Mesendoderm (in vitro differentiated cells): ENCODE measurements around the gene TBC1D19.

Source experiments
- DNase-seq: peaks from one replicate; pipeline ENCODE4 v3.0.0; 2013
- H2AK5ac ChIP-seq: 2 replicates; pipeline ENCODE4 v1.6.1; 2013; ENCODE audit warnings: low read length, inconsistent platforms
- H2BK120ac ChIP-seq: 2 replicates; pipeline ENCODE4 v1.6.1; 2013; ENCODE audit warnings: low read depth, mild to moderate bottlenecking, low read length, moderate library complexity, mixed read lengths
- H2BK15ac ChIP-seq: replicated peaks from 2 replicates; pipeline ENCODE4 v1.6.1; 2013; ENCODE audit warnings: low read depth, mild to moderate bottlenecking, moderate library complexity
- H2BK5ac ChIP-seq: 2 replicates; pipeline ENCODE4 v1.6.1; 2013; ENCODE audit warnings: low read length, inconsistent platforms
- H3K18ac ChIP-seq: 2 replicates; pipeline ENCODE4 v1.6.1; 2013; ENCODE audit warnings: mild to moderate bottlenecking, low read length, mixed read lengths
- H3K23ac ChIP-seq: one replicate; pipeline ENCODE4 v1.6.1; 2013; ENCODE audit warnings: low read length
- H3K27ac ChIP-seq: 2 replicates; pipeline ENCODE4 v1.5.1; 2013; ENCODE audit warnings: low read depth, mild to moderate bottlenecking, inconsistent platforms, low read length, moderate library complexity
- H3K27me3 ChIP-seq: 2 replicates; pipeline ENCODE4 v1.6.1; 2013; ENCODE audit warnings: low read length, control low read depth, mild to moderate bottlenecking, inconsistent platforms; ENCODE audit not compliant: insufficient read depth, poor library complexity
- H3K36me3 ChIP-seq: 2 replicates; pipeline ENCODE4 v1.6.1; 2013; ENCODE audit warnings: low read length, inconsistent platforms; ENCODE audit not compliant: control insufficient read depth, insufficient read depth
- H3K4ac ChIP-seq: one replicate; pipeline ENCODE4 v1.6.1; 2013; ENCODE audit warnings: low read depth, mild to moderate bottlenecking, low read length, moderate library complexity
- H3K4me1 ChIP-seq: 2 replicates; pipeline ENCODE4 v1.6.1; 2013; ENCODE audit warnings: low read depth, low read length, inconsistent platforms; ENCODE audit not compliant: control insufficient read depth
- H3K4me2 ChIP-seq: 2 replicates; pipeline ENCODE4 v1.6.1; 2013; ENCODE audit warnings: low read length
- H3K4me3 ChIP-seq: 2 replicates; pipeline ENCODE4 v1.5.1; 2013; ENCODE audit warnings: mild to moderate bottlenecking, low read length
- H3K56ac ChIP-seq: one replicate; pipeline ENCODE4 v1.6.1; 2013; ENCODE audit warnings: low read length
- H3K79me1 ChIP-seq: 2 replicates; pipeline ENCODE4 v1.6.1; 2013; ENCODE audit warnings: low read length, inconsistent platforms
- H3K79me2 ChIP-seq: 2 replicates; pipeline ENCODE4 v1.6.1; 2013; ENCODE audit warnings: mild to moderate bottlenecking, low read length; ENCODE audit not compliant: control insufficient read depth, insufficient read depth
- H3K9ac ChIP-seq: 2 replicates; pipeline ENCODE4 v1.6.1; 2013; ENCODE audit warnings: low read length, inconsistent platforms
- H4K5ac ChIP-seq: one replicate; pipeline ENCODE4 v1.6.1; 2013; ENCODE audit warnings: low read length
- H4K8ac ChIP-seq: one replicate; pipeline ENCODE4 v1.6.1; 2013; ENCODE audit warnings: low read depth, mild to moderate bottlenecking, control low read depth, low read length, moderate library complexity
- WGBS: extraction: QIAGEN DNeasy Blood & Tissue Kit; methylation state at CpG from one replicate; pipeline ENCODE4 v1.1.7; 2013; ENCODE audit warnings: low lambda C conversion rate, missing lambda C conversion rate; ENCODE audit not compliant: insufficient coverage; ENCODE audit errors: extremely low coverage; 5-methylcytosine and 5-hydroxymethylcytosine counted together

Gene TBC1D19

GRCh38 chr4:26763648-26764047 is 179.8 kb downstream of the TBC1D19 start:
- Histone ChIP-seq H3K9ac (no peak overlapping the region), H2BK120ac (no peak overlapping the region), H3K27ac (no peak overlapping the region), H3K79me2 (no peaks in the 10 kb centered on the region), H3K4me2 (no peak overlapping the region), H3K4me1 (no peaks in the 10 kb centered on the region), H3K4me3 (no peak overlapping the region), H2AK5ac (no peak overlapping the region), H3K23ac (no peak overlapping the region), H4K8ac (no peak overlapping the region), H3K4ac (no peak overlapping the region), H3K36me3 (no peaks in the 10 kb centered on the region), H2BK5ac (no peak overlapping the region), H3K18ac (no peak overlapping the region), H4K5ac (no peak overlapping the region), H3K27me3 (no peaks in the 10 kb centered on the region), H3K79me1 (no peaks in the 10 kb centered on the region), H3K56ac (no peak overlapping the region), H2BK15ac (no peak overlapping the region)
- no CpG with 5 or more reads among the region's 3 CpGs for WGBS
- no peak for DNase-seq

- no peak overlapping the region for H3K23ac ChIP-seq
- no peak overlapping the region for H3K9ac ChIP-seq
- no peak overlapping the region for H2BK5ac ChIP-seq
- H2AK5ac ChIP-seq, result no peak overlapping the region
- no peaks in the 10 kb centered on the region for H3K79me1 ChIP-seq
- H3K36me3 ChIP-seq, result no peaks in the 10 kb centered on the region
- DNase-seq, result no peak
- H4K5ac ChIP-seq, result no peak overlapping the region
- no peak overlapping the region for H2BK15ac ChIP-seq
- H3K27me3 ChIP-seq, result no peaks in the 10 kb centered on the region
- H3K4me1 ChIP-seq, result no peaks in the 10 kb centered on the region
- H4K8ac ChIP-seq, result no peak overlapping the region
- no peak overlapping the region for H3K56ac ChIP-seq
- H3K27ac ChIP-seq, result no peak overlapping the region
- H3K4ac ChIP-seq, result no peak overlapping the region
- no peak overlapping the region for H2BK120ac ChIP-seq
- no peak overlapping the region for H3K18ac ChIP-seq
- H3K79me2 ChIP-seq, result no peaks in the 10 kb centered on the region
- no peak overlapping the region for H3K4me3 ChIP-seq
- WGBS, result no CpG with 5 or more reads among the region's 1 CpG
- H3K4me2 ChIP-seq, result no peak overlapping the region
Measured at GRCh38 chr4:26764231-26764630, 180.3 kb downstream of the TBC1D19 start.

- Histone ChIP-seq H4K8ac (no peak overlapping the region), H3K27me3 (no peaks in the 10 kb centered on the region), H3K79me1 (no peaks in the 10 kb centered on the region), H2BK120ac (no peak overlapping the region), H3K56ac (no peak overlapping the region), H3K18ac (no peak overlapping the region), H2BK15ac (no peak overlapping the region), H3K36me3 (no peaks in the 10 kb centered on the region), H3K9ac (no peak overlapping the region), H3K4me1 (no peaks in the 10 kb centered on the region), H3K27ac (no peak overlapping the region), H3K79me2 (no peaks in the 10 kb centered on the region), H3K4me2 (no peak overlapping the region), H2BK5ac (no peak overlapping the region), H3K23ac (no peak overlapping the region), H2AK5ac (no peak overlapping the region), H4K5ac (no peak overlapping the region), H3K4ac (no peak overlapping the region), H3K4me3 (no peak overlapping the region)
- no CpG with 5 or more reads among the region's 3 CpGs for WGBS
- peak; percentile 7 for DNase-seq
Measured at GRCh38 chr4:26765515-26765914, 181.6 kb downstream of the TBC1D19 start.

GRCh38 chr4:26766141-26766540 is 182.3 kb downstream of the TBC1D19 start:
- no peak overlapping the region for H3K23ac ChIP-seq
- H2AK5ac ChIP-seq, result no peak overlapping the region
- WGBS, result no CpG with 5 or more reads among the region's 2 CpGs
- no peak overlapping the region for H4K8ac ChIP-seq
- no peak overlapping the region for H3K27ac ChIP-seq
- no peak overlapping the region for H3K9ac ChIP-seq
- H3K4me1 ChIP-seq, result no peaks in the 10 kb centered on the region
- no peak overlapping the region for H2BK15ac ChIP-seq
- no peak overlapping the region for H3K4me3 ChIP-seq
- no peak overlapping the region for H3K56ac ChIP-seq
- DNase-seq, result no peak
- H2BK120ac ChIP-seq, result no peak overlapping the region
- H3K79me2 ChIP-seq, result no peaks in the 10 kb centered on the region
- H3K4me2 ChIP-seq, result no peak overlapping the region
- H4K5ac ChIP-seq, result no peak overlapping the region
- no peak overlapping the region for H2BK5ac ChIP-seq
- no peaks in the 10 kb centered on the region for H3K27me3 ChIP-seq
- no peaks in the 10 kb centered on the region for H3K79me1 ChIP-seq
- no peak overlapping the region for H3K18ac ChIP-seq
- no peak overlapping the region for H3K4ac ChIP-seq
- H3K36me3 ChIP-seq, result no peaks in the 10 kb centered on the region

GRCh38 chr4:26772096-26772873 is 188.4 kb downstream of the TBC1D19 start:
- no peak overlapping the region for H4K8ac ChIP-seq

GRCh38 chr4:26779224-26779623 is 195.3 kb downstream of the TBC1D19 start:
- no CpG with 5 or more reads among the region's 2 CpGs for WGBS
- Histone ChIP-seq H3K18ac (no peak overlapping the region), H3K4me2 (no peak overlapping the region), H3K9ac (no peak overlapping the region), H3K4ac (no peak overlapping the region), H2AK5ac (no peak overlapping the region), H4K8ac (no peak overlapping the region), H2BK120ac (no peak overlapping the region), H3K79me2 (no peaks in the 10 kb centered on the region), H3K36me3 (no peaks in the 10 kb centered on the region), H2BK15ac (no peak overlapping the region), H3K79me1 (no peaks in the 10 kb centered on the region), H3K23ac (no peak overlapping the region), H3K56ac (no peak overlapping the region), H4K5ac (no peak overlapping the region), H3K4me1 (no peaks in the 10 kb centered on the region), H3K4me3 (no peak overlapping the region), H2BK5ac (no peak overlapping the region), H3K27ac (no peak overlapping the region), H3K27me3 (no peaks in the 10 kb centered on the region)
- DNase-seq, result no peak

More at GRCh38 chr4:26772096-26772873, 188.4 kb downstream of the TBC1D19 start:
- Histone ChIP-seq H3K18ac (no peak overlapping the region), H2AK5ac (no peak overlapping the region), H3K36me3 (no peaks in the 10 kb centered on the region), H3K4me3 (no peak overlapping the region), H3K4me1 (no peaks in the 10 kb centered on the region), H3K27me3 (no peaks in the 10 kb centered on the region), H3K9ac (no peak overlapping the region), H3K79me1 (no peaks in the 10 kb centered on the region), H3K4me2 (no peak overlapping the region), H3K27ac (no peak overlapping the region), H3K79me2 (no peaks in the 10 kb centered on the region), H4K5ac (no peak overlapping the region), H3K56ac (no peak overlapping the region), H2BK120ac (no peak overlapping the region), H3K4ac (no peak overlapping the region), H2BK15ac (no peak overlapping the region), H2BK5ac (no peak overlapping the region), H3K23ac (no peak overlapping the region)
- DNase-seq, result no peak
- WGBS, result no CpG with 5 or more reads among the region's 5 CpGs
